HK-2 (cell line): Measurements from ENCODE around the gene BRD2.

Source experiments
- DNase-seq: peaks from one replicate; pipeline ENCODE4 v3.0.0-alpha.2; 2018; ENCODE audit not compliant: unreplicated experiment

BRD2 gene

DNA sequence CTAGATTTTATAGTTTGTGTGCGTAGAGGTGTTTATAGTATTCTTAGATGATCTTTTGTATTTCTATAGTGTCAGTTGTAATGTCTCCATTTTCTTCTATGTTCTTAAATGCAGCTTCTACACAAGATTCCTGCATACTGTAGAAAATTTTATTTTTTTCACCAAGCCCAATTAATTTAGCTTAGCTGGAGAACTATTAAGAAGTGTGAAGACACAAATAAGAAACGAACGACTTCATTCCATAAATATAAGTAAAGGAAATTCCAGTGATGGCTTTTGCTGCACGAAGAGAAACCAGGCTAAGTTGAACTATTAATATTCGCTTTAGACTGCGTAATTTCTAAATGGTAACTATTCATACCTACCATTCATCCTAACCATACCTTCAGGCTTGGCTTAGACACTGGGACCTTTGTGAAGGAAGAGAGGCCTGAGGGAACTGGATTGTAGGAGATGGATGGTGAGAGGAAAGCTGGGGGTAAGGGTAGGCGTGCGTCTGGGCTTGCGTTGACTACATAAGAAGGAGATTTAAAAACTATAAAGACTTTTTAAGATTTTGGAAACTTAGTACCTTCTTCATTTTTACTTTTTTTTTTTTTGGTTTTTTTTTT, 25.1 kb downstream of the BRD2 start:
- no peak for DNase-seq

DNA sequence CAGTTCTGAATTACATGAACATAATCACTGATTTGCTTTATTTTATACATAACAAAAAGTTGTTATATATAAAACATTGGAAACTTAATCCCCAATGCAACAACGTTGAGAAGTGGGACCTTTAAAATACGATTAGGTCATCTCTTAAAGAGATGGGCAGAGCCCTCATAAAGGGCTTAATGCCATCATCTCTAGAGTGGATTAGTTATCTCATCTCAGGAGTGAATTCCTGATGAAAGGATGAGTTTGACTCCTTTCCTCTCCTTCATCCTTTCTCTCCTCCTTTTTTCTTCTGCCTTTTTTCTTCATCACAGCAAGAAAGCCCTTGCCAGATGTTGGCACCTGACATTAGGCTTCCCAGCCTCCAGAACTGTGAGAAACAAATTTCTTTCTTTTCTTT, 27.1 kb downstream of the BRD2 start:
- DNase-seq, result no peak

DNA sequence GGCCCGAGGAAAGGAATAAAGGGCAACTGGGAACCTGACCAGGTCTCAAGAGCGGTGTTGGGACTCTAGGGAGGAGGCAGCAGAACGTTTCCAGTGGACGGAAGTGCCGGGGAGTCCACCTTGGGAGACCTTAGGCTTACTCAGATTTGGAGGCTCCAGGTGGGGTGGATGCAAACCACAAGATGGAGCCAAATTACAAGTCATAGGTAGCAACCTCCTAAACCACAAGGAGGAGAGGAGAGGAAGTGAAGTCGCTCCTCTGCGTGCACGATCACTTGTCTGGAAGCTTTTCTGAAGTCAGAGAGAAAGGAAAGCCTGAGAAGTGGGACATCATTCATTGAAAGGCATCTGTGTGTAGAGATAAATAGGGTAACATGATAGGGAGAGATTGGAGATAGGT, 31.7 kb downstream of the BRD2 start:
- DNase-seq, result no peak

DNA sequence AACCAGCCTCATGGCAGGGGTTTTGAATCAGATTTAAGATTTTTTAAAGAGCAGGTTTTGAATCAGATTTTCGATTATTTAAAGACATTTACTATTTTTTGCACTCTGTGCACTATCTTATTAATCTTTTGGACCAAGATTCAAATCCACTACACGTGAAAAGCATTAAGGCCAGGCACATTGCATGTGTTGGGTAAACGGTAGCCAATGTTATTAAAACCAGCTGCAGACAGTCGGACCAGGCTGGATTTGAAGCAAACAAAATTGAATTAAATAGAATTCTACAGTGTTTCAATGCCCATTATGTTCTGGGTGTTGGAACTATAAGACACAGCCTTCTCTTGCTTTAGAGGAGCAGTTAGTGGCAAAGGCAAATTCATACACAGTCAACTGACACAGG, 33.3 kb downstream of the BRD2 start:
- DNase-seq, result no peak

DNA sequence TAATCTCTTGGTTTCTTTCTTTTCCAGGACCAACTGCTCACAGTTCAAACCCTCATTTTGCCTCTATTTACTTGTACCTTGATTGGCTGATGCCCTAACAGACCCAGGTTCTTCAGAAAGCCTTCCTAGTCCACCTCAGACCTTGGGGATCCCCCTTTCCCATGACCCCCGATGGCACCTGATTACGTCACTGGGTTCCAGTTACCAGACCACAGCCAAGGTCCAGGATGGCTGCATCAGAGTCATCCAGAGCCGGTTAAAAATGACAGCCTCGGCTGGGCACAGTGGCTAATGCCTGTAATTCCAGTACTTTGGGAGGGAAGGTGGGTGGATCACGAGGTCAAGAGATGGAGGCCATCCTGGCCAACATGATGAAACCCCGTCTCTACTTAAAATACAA, 36.5 kb downstream of the BRD2 start:
- DNase-seq, result no peak

DNA sequence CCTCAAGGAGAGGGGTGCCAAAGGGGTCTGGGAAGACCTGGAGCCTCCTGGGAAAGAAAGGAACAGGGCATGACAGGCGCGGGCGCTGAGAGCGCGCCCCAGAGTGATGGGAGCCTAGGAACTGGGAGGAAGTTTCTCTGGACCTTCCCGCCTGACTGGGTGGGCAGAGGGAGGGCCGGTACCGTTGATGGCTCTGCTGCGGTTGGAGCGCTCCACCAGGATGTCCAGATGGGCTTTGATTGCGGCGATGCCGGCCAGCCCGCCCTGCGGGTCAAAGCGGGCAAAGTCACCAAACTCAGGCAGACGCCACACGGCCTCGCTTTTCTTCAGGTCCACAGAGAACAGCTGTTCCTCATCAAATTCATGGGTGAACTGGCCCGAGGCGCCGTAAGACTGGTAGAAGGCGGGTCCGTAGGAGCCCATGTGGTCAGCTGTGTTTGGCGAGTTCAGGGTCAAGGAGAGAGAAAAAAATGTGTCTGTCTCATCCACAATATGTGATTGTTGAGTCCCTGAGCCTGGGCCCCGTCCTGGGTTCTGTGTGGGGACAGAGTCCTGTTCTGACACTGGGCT, 39.5 kb downstream of the BRD2 start:
- DNase-seq, result no peak

DNA sequence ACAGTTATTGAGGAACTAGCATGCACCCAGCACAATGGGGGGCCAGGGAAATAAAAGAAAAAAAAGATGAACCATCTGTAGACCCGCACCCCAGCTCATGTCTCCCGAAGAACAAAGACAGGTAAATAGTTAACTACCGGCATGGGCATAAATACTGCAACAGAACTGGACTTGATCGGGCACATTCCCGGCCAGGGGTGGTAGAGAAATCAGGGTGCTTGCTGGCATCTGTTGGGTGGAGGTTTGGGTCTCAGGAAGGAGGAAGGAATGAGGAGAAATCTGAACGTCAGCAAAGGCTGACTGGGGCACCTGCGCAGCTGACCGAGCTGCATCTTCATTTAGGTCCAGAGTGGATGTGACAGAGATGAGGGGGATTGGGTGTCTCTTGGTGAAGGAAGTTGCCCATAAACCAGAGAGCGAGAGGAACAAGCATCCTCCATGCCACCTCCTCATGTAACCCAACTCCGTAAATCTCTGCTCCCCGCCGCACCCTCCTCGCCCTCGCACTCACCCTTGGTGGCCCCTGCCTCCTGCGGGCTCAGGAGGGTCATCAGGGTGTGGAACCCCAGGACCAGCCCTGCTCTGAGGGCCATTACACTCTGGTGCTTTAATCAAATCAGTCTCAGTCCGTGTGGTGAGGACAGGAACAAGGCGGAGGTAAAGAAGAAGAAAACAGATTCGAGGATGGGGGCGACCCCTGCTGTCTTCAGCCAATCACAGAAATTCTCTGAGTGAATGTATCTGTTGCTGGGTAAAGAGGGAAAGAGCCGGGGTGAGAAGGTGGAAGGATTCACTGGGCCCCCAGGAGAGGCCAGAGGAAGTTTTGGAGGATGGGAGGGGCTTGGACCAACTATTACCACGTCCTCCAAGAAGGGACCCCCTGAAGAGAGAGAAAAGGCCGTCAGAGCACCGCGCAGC, 40.8 kb downstream of the BRD2 start, which contains the start of gene HLA-DOA:
Gene HLA-DOA, minus strand, starts transcription at position 648 of the 918 bp plus-strand sequence.
- no peak for DNase-seq

DNA sequence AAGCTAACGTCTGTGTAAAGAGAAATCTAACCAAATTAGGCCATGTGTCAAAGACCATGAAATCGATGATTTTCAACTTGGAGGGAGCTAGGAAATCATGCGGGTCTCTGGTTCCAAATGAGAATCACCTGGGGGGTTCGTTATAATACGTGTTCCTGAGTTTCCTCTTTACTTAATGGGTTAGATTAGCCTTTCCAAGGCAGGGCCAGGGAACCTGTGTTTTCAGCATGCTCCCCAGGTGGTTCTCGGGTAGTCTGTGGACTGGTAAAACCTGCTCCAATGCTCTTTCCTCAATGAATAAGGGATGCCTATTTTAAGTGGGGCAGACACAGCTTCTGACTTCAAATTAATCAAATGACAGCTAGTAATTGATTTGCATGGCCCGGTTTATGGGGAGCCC, 42.0 kb downstream of the BRD2 start:
- no peak for DNase-seq

DNA sequence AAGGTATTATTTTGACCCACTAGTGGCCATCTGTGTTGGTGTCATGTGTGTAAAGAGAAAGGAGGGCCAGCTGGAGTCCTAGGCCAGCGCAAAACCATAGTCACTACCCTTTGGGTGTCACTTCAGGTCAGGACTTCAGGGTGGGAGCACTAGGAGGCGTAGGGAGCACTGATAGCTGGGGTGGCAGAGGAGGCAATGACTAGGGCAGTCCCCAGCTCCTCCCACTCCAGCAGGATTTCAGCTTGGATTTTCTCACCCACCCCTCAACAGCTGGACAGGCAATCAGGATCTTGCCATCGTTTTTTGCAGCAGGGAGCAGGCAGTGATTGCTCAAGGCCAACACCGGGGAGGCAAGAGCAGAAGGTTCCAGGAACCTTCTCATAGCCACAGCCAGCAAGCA, 45.2 kb downstream of the BRD2 start:
- DNase-seq, result no peak

DNA sequence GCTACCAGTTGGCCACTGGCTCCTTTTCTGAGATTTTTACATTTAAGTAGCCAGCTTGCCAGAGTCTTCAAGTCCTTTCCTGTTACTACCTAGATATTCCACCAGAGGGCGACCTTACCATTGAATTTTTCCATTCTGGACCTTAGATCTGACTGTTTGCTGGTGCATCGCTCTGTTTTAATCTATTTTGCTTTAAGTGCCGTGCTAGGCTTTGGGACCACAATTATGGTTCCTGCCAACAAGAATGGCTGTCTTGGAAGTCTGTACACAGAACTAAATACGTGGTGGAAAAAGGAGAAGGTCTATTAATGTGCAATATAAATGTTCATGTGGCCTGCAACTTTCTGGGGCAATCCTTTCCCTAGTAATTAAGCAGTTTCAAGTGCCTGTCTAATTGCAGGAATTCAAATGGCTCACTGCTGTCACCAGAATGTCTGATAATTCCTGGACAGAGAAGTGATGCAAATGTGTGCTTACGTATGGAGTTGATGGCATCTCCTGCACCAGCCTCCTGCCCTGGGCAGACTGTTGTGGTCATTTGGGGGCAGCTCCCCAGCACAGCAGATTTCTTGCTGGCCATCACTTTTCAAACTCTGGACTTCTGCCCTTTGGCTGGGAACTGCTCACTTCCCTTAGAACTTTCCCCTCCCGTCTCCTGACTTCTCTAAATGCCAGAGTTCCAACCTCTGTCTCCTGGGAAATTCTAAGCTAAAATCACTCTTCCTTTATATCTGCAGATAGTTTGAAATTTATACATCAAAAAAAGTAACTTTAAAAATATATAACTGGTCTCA, 46.6 kb downstream of the BRD2 start:
- DNase-seq, result peak; percentile 17

DNA sequence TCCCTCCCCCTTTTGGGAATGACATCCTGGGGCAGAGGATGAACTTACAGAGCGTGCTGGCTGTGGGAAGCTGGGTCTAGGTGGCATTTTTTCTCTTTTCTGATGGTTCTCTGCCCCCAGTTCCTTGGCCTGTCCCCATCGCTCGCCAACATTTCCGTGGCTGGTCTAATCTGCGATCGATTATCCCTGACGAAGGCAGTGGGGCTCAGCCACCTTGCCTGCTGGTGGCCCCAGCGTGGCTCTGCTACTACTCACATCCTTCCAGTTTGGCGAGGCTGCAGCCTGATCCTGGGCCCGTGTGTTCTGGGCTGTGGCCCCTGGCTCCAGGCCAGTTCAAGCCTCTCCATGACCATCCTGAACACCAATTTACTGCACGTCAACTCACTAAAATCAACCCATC, 47.4 kb downstream of the BRD2 start:
- no peak for DNase-seq

DNA sequence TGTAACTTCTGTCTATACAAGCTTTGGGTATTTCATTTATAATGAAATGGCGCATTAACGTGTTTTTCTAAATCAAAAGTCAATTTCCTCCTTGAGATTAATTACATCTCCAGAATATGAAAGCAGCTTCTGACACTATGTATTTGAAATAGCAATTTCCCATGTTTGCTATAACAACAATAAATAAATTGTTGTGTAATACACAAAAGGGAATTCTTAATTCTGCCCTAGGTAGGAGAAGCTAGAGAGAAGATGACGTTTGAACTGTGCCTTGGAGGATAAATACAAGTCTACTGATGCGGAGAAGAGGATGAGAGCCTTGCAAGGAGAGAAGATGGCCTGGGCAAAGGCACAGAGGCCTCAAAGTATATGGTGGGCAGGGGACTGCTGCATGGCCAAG, 48.6 kb downstream of the BRD2 start:
- no peak for DNase-seq

DNA sequence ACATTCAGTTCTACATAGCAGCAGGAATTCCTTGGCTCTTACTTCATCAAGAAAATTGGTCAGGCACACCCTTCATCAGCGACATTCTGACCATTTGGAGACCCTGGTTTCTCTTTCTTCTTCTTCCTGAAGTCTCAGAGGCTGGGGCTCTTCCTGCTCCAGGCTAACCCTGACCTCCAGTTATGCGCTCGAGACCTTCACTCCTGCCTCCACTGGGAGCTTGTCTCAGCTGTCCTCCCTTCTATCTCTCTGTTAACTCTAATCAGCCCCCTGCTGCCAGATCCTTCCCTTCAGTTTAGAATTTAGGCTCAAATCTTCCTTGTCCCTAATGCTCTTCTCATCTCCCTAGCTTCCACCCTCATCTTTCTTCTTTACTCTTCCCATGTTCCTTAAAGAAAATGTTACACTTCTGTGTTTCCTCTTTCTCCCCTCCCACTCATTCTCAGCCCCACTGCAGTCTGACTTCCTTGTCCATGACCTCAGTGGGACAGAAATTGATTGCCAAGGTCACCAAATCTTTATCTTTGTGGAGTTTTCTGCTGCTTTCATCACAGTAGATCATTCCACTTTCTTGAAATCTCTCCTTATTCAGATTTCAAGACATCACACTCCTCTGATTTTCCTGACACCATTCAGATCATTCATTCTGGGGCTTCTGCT, 49.4 kb downstream of the BRD2 start:
- DNase-seq, result no peak

DNA sequence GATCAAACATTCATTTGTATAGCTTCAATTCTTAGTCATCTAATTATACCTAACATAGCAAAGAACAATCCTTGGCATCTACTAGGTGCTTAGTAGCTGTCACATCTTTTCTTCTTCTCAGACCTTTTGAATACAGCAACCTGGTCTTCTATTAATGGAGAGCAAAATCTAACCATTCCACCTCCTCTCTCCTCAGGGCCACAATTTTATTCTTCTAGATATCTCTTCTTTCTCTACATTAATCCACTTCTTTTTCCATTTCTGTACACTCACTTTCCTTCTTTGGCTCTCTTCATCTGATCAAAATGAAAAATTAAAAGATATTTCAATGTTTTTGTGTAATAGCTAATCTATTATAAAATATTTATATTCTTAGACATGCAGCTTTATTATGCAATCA, 50.0 kb downstream of the BRD2 start:
- DNase-seq, result no peak

DNA sequence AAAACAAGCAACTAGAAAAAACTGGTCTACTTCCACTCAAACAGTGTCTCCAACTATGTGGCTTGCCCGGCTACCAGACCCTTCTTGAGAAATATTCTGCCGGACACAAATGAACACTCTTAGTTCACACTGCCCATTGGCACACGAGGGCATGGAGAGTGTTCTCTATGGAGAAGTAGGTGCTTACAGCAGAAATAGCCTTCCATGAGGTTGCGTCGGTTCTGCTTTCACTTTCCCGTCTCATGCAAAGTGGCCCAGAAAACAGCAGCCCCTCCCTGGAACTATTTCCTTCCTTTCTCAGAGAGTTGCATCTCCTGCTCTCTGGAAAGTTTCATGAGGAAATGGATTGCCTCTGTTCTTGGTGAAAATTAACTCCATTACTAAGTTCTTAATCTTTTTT, 50.5 kb downstream of the BRD2 start:
- DNase-seq, result no peak

DNA sequence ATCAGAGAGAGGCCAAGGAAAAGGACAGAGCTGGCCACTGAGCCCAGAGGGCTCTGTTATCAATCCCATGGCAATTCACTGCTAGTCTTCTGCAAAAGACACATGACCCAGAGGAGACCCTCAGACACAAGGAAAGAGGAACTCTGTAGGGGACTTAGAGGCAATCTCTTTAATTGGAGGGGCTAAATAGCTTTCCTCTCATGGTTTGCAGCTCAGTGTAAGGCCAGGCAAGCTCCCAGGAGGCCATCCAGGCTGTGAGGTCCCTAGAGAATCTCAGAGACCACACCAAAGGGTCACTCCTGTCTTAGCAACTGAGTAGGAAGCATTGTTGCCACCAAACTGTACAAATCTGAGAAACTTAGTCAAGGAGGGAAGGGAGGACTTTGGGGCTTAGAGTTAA, 51.0 kb downstream of the BRD2 start:
- no peak for DNase-seq

DNA sequence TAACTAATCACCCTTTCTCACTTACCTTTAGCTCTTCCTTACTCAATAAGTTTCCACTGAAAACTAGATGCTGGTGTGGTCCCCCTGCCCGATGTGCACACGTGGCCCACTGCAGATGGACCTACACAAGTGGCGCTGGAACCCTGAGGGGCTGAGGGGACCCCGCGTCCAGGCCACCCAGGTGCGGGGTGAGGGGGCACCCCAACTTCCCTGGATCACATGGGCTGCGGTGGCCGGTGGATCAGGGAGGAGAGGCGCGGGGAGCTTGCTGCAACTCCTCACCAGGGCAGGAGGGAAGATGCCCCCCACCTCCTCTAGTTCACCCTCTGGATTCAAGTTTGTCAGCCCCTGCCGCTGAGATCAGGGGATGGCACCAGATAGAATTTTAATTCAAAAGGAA, 53.5 kb downstream of the BRD2 start:
- DNase-seq, result no peak

DNA sequence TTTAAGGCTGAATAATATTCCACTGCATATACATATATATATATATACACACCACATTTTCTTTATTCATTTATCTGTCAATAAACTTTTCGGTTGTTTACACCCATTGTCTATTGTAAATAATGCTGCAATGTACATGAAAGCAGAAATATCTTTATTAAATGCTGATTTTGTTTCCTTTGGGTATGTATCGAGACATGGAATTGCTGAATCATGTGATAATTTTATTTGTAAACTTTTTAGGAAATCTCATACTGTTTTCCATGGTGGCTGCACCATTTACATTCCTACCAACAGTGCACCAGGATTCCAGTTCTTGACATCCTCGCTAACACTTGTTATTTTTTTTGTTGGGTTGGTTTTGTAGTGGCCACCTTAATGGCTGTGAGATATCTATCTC, 55.1 kb downstream of the BRD2 start:
- no peak for DNase-seq

DNA sequence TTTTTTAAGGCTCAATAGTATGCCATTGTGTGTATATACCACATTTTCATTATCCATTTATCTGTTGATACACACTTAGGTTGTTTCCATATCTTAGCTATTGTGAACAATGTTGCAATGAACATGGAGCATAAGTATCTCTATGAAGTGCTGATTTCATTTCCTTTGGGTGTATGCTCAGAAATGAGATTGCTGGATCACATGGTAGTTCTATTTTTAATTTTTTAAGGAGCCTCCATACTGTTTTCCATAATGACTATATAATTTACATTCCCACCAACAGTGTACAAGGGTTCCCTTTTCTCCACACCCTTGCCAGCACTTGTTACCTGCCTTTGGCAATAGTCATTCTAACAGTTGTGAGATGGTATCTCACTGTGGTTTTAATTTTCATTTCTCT, 56.1 kb downstream of the BRD2 start:
- no peak for DNase-seq

DNA sequence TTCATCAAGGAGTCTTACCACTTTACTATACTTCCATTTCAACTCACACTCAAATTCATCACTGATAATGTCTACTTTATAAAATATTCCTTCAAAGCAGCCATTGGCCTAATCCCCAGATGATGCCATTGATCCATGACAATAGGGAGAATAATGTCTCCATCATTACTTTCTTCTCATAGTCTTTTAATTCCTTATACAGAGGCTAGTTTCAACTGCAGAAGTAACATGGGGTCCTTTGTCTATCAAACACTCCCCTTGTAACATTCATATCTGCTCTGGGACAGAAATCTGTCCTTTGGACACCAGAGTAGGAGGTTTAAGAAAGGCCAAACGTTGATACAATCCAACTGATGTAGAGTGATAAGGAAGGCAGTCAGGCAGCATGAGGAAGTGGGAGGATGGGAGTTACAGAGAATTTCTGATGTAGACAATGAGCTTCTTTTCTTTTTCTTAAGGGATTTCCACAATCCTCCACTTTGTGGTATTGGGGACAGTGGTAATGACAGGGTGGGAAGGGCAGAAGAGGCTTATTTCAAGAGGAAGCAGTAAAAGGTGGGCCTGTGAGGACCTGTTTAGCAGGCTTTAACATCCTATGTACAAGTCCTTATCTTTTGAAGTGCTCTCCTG, 59.9 kb downstream of the BRD2 start:
- no peak for DNase-seq
